Thyroid gland (tissue), 4 donors: Measurements from ENCODE around the gene SPDEF.

Experiments used
- CTCF ChIP-seq, 6 experiments: fragments of 200-600 bp in 3 of 6; fragments of 450-650 bp in 3 of 6; sonication (generic) in 3 of 6; IDR thresholded peaks; one replicate each; pipeline ENCODE4 v1.5.1; 2016 to 2019; ENCODE audit warnings: antibody characterized with exemption in 6 of 6, mild to moderate bottlenecking in 2 of 6, inconsistent platforms in 1 of 6, moderate library complexity in 1 of 6
- POLR2A ChIP-seq, 2 donors: fragments of 450-650 bp; IDR thresholded peaks; one replicate each; pipeline ENCODE4 v1.6.1; 2017; ENCODE audit warnings: antibody characterized with exemption in 2 of 2, mild to moderate bottlenecking in 2 of 2, moderate library complexity in 1 of 2

- no peak for TF ChIP-seq CTCF (IDR thresholded peaks at IDR 0.05)
- no peak for TF ChIP-seq POLR2A (IDR thresholded peaks at IDR 0.05)
These were observed 18.6 kb upstream of the SPDEF start for GRCh38 chr6:34574647-34575293.
